Measurements from ENCODE around the gene METTL15.

METTL15 gene

DNA sequence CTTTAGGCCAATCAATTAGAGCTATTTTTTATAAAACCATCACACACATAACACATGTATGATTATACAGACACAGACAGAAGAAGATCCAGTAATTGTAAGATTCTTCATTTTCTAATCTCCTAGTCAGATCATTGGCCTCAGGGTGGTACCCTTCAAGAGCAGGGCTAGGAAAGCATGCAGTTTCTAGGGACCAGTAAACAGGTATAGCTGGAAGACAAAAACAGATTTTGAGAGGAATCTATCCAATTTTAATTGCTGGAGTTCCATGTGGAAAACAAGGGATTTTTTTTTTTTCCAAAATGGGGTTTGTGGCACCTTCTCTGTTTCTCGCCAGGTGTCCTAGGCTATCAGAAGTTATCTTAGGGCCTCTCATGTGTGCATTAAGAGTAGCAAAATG is 29.6 kb downstream of the METTL15 start:
- Histone ChIP-seq H3K36me3 (ENCODE audit: insufficient read depth, low read length) (peaks cover 18% of the 10 kb centered on the region), H3K9me2 (ENCODE audit: low read depth, low read length) (no peaks in the 10 kb centered on the region), H3F3A (ENCODE audit: insufficient read depth, low read length) (no peaks in the 10 kb centered on the region; the same call in 1 of the 2 replicates), H3K27ac (ENCODE audit: low read depth, low read length, poor library complexity, severe bottlenecking) (no peak overlapping the region), H3K79me2 (ENCODE audit: insufficient read depth, low read length) (no peaks in the 10 kb centered on the region), H3K9ac (ENCODE audit: low read length) (no peak overlapping the region), H3K4me1 (ENCODE audit: insufficient read depth, low read length, severe bottlenecking) (no peaks in the 10 kb centered on the region), H2AFZ (ENCODE audit: low read length) (no peak overlapping the region), H3K4me3 (ENCODE audit: low read depth, low read length, poor library complexity, severe bottlenecking) (no peak overlapping the region), H4K20me1 (ENCODE audit: insufficient read depth, low read length) (no peaks in the 10 kb centered on the region), H3K4me2 (ENCODE audit: low read length) (no peak overlapping the region), H3K27me3 (ENCODE audit: insufficient read depth, low read length) (no peaks in the 10 kb centered on the region), H3K9me3 (ENCODE audit: low read length) (peaks cover 30% of the 10 kb centered on the region)
- no peak for TF ChIP-seq EZH2 (IDR thresholded peaks at IDR 0.05; ENCODE audit: borderline replicate concordance, low read length)
- TF ChIP-seq, protein P1, sequence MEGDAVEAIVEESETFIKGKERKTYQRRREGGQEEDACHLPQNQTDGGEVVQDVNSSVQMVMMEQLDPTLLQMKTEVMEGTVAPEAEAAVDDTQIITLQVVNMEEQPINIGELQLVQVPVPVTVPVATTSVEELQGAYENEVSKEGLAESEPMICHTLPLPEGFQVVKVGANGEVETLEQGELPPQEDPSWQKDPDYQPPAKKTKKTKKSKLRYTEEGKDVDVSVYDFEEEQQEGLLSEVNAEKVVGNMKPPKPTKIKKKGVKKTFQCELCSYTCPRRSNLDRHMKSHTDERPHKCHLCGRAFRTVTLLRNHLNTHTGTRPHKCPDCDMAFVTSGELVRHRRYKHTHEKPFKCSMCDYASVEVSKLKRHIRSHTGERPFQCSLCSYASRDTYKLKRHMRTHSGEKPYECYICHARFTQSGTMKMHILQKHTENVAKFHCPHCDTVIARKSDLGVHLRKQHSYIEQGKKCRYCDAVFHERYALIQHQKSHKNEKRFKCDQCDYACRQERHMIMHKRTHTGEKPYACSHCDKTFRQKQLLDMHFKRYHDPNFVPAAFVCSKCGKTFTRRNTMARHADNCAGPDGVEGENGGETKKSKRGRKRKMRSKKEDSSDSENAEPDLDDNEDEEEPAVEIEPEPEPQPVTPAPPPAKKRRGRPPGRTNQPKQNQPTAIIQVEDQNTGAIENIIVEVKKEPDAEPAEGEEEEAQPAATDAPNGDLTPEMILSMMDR (IDR thresholded peaks at IDR 0.05; ENCODE audit: low read length), result no peak

GRCh38 chr11:28139841-28140415 is 31.7 kb downstream of the METTL15 start:
- no peak overlapping the region for H3K4me2 ChIP-seq (ENCODE audit: low read length)
- H3K36me3 ChIP-seq (ENCODE audit: insufficient read depth, low read length), result peaks cover 7% of the 10 kb centered on the region
- H4K20me1 ChIP-seq (ENCODE audit: insufficient read depth, low read length), result no peaks in the 10 kb centered on the region
- H3K4me1 ChIP-seq (ENCODE audit: insufficient read depth, low read length, severe bottlenecking), result peaks cover 12% of the 10 kb centered on the region
- TF ChIP-seq EZH2 (IDR thresholded peaks at IDR 0.05; ENCODE audit: borderline replicate concordance, low read length), result no peak
- TF ChIP-seq, protein P1 (IDR thresholded peaks at IDR 0.05; ENCODE audit: low read length), result no peak
- H3K27me3 ChIP-seq (ENCODE audit: insufficient read depth, low read length), result no peaks in the 10 kb centered on the region
- no peaks in the 10 kb centered on the region for H3K9me2 ChIP-seq (ENCODE audit: low read depth, low read length)
- no peak overlapping the region for H2AFZ ChIP-seq (ENCODE audit: low read length)
- H3K27ac ChIP-seq (ENCODE audit: low read depth, low read length, poor library complexity, severe bottlenecking), result no peak overlapping the region
- no peak overlapping the region for H3K9ac ChIP-seq (ENCODE audit: low read length)
- H3K4me3 ChIP-seq (ENCODE audit: low read depth, low read length, poor library complexity, severe bottlenecking), result no peak overlapping the region
- H3F3A ChIP-seq (ENCODE audit: insufficient read depth, low read length), result no peaks in the 10 kb centered on the region; the same call in 1 of the 2 replicates
- H3K9me3 ChIP-seq (ENCODE audit: low read length), result peaks cover 30% of the 10 kb centered on the region
- H3K79me2 ChIP-seq (ENCODE audit: insufficient read depth, low read length), result no peaks in the 10 kb centered on the region

- no peaks in the 10 kb centered on the region; the same call in 1 of the 2 replicates for H3F3A ChIP-seq (ENCODE audit: insufficient read depth, low read length)
- peaks cover 15% of the 10 kb centered on the region for H3K4me1 ChIP-seq (ENCODE audit: insufficient read depth, low read length, severe bottlenecking)
- H4K20me1 ChIP-seq (ENCODE audit: insufficient read depth, low read length), result no peaks in the 10 kb centered on the region
- no peak overlapping the region for H3K4me3 ChIP-seq (ENCODE audit: low read depth, low read length, poor library complexity, severe bottlenecking)
- H3K27me3 ChIP-seq (ENCODE audit: insufficient read depth, low read length), result no peaks in the 10 kb centered on the region
- H3K9me2 ChIP-seq (ENCODE audit: low read depth, low read length), result no peaks in the 10 kb centered on the region
- H3K4me2 ChIP-seq (ENCODE audit: low read length), result no peak overlapping the region
- no peak overlapping the region for H2AFZ ChIP-seq (ENCODE audit: low read length)
- H3K9ac ChIP-seq (ENCODE audit: low read length), result no peak overlapping the region
- H3K27ac ChIP-seq (ENCODE audit: low read depth, low read length, poor library complexity, severe bottlenecking), result no peak overlapping the region
- H3K79me2 ChIP-seq (ENCODE audit: insufficient read depth, low read length), result no peaks in the 10 kb centered on the region
- H3K9me3 ChIP-seq (ENCODE audit: low read length), result peaks cover 26% of the 10 kb centered on the region
- H3K36me3 ChIP-seq (ENCODE audit: insufficient read depth, low read length), result no peaks in the 10 kb centered on the region; the same call in 1 of the 2 replicates
- no peak for TF ChIP-seq EZH2 (IDR thresholded peaks at IDR 0.05; ENCODE audit: borderline replicate concordance, low read length)
- TF ChIP-seq, protein P1 (IDR thresholded peaks at IDR 0.05; ENCODE audit: low read length), result no peak
Observed at GRCh38 chr11:28140689-28141455, 32.7 kb downstream of the METTL15 start.

All from OCI-LY1 (cell line).